ENCODE measurements around the gene GATB.

DNA sequence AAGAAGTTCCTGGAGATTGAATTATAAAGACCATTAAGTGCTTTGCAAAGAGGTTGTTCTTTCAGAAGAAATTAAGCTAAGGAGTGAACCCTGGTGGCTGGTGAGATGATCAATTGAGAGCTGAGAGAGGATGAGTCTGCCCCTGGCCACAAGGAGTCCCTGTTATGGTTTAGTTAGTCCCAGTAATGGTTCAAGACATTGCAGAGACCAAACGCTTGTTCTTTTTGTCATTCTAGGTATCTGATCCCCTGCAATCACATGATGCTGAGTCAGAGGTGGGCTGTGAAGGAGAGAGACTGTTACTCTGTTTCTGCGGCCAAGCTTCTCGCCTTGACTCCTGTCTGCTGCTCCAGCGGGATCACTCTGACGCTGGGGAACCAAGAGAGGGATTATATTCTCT lies 114.5 kb downstream of the GATB start:
- TF ChIP-seq ZNF24 (tag by site-specific recombination; IDR thresholded peaks at IDR 0.05) (no peak), ZNF654 (tag by site-specific recombination; IDR thresholded peaks at IDR 0.05; ENCODE audit: low read depth) (no peak)
- TF ChIP-seq, protein P1, sequence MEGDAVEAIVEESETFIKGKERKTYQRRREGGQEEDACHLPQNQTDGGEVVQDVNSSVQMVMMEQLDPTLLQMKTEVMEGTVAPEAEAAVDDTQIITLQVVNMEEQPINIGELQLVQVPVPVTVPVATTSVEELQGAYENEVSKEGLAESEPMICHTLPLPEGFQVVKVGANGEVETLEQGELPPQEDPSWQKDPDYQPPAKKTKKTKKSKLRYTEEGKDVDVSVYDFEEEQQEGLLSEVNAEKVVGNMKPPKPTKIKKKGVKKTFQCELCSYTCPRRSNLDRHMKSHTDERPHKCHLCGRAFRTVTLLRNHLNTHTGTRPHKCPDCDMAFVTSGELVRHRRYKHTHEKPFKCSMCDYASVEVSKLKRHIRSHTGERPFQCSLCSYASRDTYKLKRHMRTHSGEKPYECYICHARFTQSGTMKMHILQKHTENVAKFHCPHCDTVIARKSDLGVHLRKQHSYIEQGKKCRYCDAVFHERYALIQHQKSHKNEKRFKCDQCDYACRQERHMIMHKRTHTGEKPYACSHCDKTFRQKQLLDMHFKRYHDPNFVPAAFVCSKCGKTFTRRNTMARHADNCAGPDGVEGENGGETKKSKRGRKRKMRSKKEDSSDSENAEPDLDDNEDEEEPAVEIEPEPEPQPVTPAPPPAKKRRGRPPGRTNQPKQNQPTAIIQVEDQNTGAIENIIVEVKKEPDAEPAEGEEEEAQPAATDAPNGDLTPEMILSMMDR (tag by site-specific recombination; IDR thresholded peaks at IDR 0.05), result no peak
- TF ChIP-seq, protein P2, sequence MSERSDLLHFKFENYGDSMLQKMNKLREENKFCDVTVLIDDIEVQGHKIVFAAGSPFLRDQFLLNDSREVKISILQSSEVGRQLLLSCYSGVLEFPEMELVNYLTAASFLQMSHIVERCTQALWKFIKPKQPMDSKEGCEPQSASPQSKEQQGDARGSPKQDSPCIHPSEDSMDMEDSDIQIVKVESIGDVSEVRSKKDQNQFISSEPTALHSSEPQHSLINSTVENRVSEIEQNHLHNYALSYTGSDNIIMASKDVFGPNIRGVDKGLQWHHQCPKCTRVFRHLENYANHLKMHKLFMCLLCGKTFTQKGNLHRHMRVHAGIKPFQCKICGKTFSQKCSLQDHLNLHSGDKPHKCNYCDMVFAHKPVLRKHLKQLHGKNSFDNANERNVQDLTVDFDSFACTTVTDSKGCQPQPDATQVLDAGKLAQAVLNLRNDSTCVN (tag by site-specific recombination; optimal IDR thresholded peaks at IDR 0.05), result no peak
- TF ChIP-seq, protein P3, sequence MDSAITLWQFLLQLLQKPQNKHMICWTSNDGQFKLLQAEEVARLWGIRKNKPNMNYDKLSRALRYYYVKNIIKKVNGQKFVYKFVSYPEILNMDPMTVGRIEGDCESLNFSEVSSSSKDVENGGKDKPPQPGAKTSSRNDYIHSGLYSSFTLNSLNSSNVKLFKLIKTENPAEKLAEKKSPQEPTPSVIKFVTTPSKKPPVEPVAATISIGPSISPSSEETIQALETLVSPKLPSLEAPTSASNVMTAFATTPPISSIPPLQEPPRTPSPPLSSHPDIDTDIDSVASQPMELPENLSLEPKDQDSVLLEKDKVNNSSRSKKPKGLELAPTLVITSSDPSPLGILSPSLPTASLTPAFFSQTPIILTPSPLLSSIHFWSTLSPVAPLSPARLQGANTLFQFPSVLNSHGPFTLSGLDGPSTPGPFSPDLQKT (IDR thresholded peaks at IDR 0.05; ENCODE audit: borderline replicate concordance, low read depth, low read length), result no peak

Data from HEK293 (cell line).